Endodermal cell (in vitro differentiated cells): Measurements from ENCODE around the gene MEGF11. TPM values are rescaled to one million over a fixed set of nuclear protein-coding genes. Genes with fewer than 3 reads are reported as not detected.

Experiments used
- DNase-seq: peaks from one replicate; pipeline ENCODE4 v3.0.0-alpha.2; 2017
- H3K27ac ChIP-seq: 2 replicates; pipeline ENCODE4 v1.5.1; 2013; ENCODE audit warnings: mild to moderate bottlenecking, low read depth, low read length, moderate library complexity
- H3K27me3 ChIP-seq: 2 replicates; pipeline ENCODE4 v1.6.1; 2013; ENCODE audit warnings: mild to moderate bottlenecking, low read length, moderate library complexity; ENCODE audit not compliant: insufficient read depth, control insufficient read depth, poor library complexity, severe bottlenecking
- H3K36me3 ChIP-seq: 2 replicates; pipeline ENCODE4 v1.7.0; 2013; ENCODE audit warnings: mild to moderate bottlenecking, low read length, moderate library complexity; ENCODE audit not compliant: control insufficient read depth, insufficient read depth
- H3K4me1 ChIP-seq: one replicate; pipeline ENCODE4 v1.7.0; 2013; ENCODE audit warnings: low read length; ENCODE audit not compliant: control insufficient read depth, insufficient read depth
- H3K4me3 ChIP-seq: 2 replicates; pipeline ENCODE4 v1.5.1; 2013; ENCODE audit warnings: mild to moderate bottlenecking, low read length, moderate library complexity
- H3K9ac ChIP-seq: 2 replicates; pipeline ENCODE4 v1.6.1; 2013; ENCODE audit warnings: mild to moderate bottlenecking, low read length, moderate library complexity; ENCODE audit not compliant: poor library complexity, severe bottlenecking; ENCODE audit errors: extremely low read depth
- H3K9me3 ChIP-seq: 2 replicates; pipeline ENCODE4 v1.6.1; 2013; ENCODE audit warnings: mild to moderate bottlenecking, low read length, moderate library complexity; ENCODE audit not compliant: control insufficient read depth
- H3K27ac Mint-ChIP-seq: 2 replicates; pipeline ENCODE4 v1.8.0; 2020; ENCODE audit warnings: mixed read lengths
- H3K27me3 Mint-ChIP-seq: 2 replicates; pipeline ENCODE4 v1.8.0; 2021; ENCODE audit warnings: mild to moderate bottlenecking, mixed read lengths; ENCODE audit not compliant: insufficient read depth
- H3K36me3 Mint-ChIP-seq: 2 replicates; pipeline ENCODE4 v1.8.0; 2020; ENCODE audit warnings: low read depth, mixed read lengths
- H3K4me1 Mint-ChIP-seq: 2 replicates; pipeline ENCODE4 v1.8.0; 2020; ENCODE audit warnings: mixed read lengths
- H3K4me3 Mint-ChIP-seq: 2 replicates; pipeline ENCODE4 v1.8.0; 2020; ENCODE audit warnings: mild to moderate bottlenecking, moderate library complexity, mixed read lengths
- H3K9me3 Mint-ChIP-seq: 2 replicates; pipeline ENCODE4 v1.8.0; 2020; ENCODE audit warnings: mild to moderate bottlenecking, mixed read lengths
- CTCF ChIP-seq: fragments of 200-600 bp; sonication (generic); conservative IDR thresholded peaks from 2 replicates; pipeline ENCODE4 v1.5.0; 2021; ENCODE audit warnings: antibody characterized with exemption, mild to moderate bottlenecking
- WGBS, 2 experiments: methylation state at CpG; one replicate each; pipeline versions ENCODE4 v1.1.5 to v1.1.7; 2013; ENCODE audit warnings: missing lambda C conversion rate in 2 of 2, mixed read lengths in 1 of 2; ENCODE audit not compliant: insufficient coverage in 1 of 2, insufficient read length in 1 of 2; 5-methylcytosine and 5-hydroxymethylcytosine counted together
- total RNA-seq, 2 donors: library from RNA; stranded (reverse); fragmentation: NEBNext Ultra II Directional in 1 of 2; extraction: Animal tissue kit (Norgen Biotek cat#: 25700) in 1 of 2; gene quantifications; 2 replicates in 1 of 2; 3 replicates in 1 of 2; pipeline ENCODE4 v1.2.1, GENCODE V29; 2021

Gene MEGF11
- total RNA-seq, 2 donors from 2014 or later: 0.73 to 1.2 TPM

GRCh38 chr15:66136948-66137347, 116.6 kb downstream of the MEGF11 start:
- H3K36me3 ChIP-seq: no peaks in the 10 kb centered on the region
- Mint-ChIP-seq H3K27ac (no peak overlapping the region), H3K4me1 (peaks cover 25% of the 10 kb centered on the region), H3K9me3 (no peaks in the 10 kb centered on the region), H3K4me3 (no peak overlapping the region), H3K27me3 (no peaks in the 10 kb centered on the region), H3K36me3 (no peaks in the 10 kb centered on the region)
- no peak overlapping the region for H3K4me3 ChIP-seq
- peaks cover 8% of the 10 kb centered on the region for H3K4me1 ChIP-seq
- WGBS, 2 experiments: 67 to 92% methylated on average over 1 to 2 of the region's 2 CpGs
- H3K27ac ChIP-seq: no peak overlapping the region
- TF ChIP-seq CTCF: no peak
- DNase-seq: no peak
- no peak overlapping the region for H3K9ac ChIP-seq
- H3K27me3 ChIP-seq: no peaks in the 10 kb centered on the region
- H3K9me3 ChIP-seq: no peaks in the 10 kb centered on the region

- Mint-ChIP-seq H3K36me3 (no peaks in the 10 kb centered on the region), H3K4me3 (no peak overlapping the region), H3K4me1 (peaks cover 25% of the 10 kb centered on the region), H3K27me3 (no peaks in the 10 kb centered on the region), H3K27ac (no peak overlapping the region), H3K9me3 (no peaks in the 10 kb centered on the region)
- no peaks in the 10 kb centered on the region for H3K27me3 ChIP-seq
- peaks cover 8% of the 10 kb centered on the region for H3K4me1 ChIP-seq
- H3K9me3 ChIP-seq: no peaks in the 10 kb centered on the region
- DNase-seq: no peak
- H3K27ac ChIP-seq: no peak overlapping the region
- H3K9ac ChIP-seq: no peak overlapping the region
- 100% methylated on average over 1 of the region's 1 CpG; no CpG with 5 or more reads in 1 of the 2 experiments for WGBS, 2 experiments
- no peaks in the 10 kb centered on the region for H3K36me3 ChIP-seq
- no peak for TF ChIP-seq CTCF
- H3K4me3 ChIP-seq: no peak overlapping the region
Observed at GRCh38 chr15:66135664-66136063, 117.9 kb downstream of the MEGF11 start.

- Histone ChIP-seq H3K9ac (no peak overlapping the region), H3K4me3 (no peak overlapping the region), H3K27me3 (no peaks in the 10 kb centered on the region), H3K4me1 (peaks cover 14% of the 10 kb centered on the region), H3K36me3 (no peaks in the 10 kb centered on the region), H3K27ac (no peak overlapping the region), H3K9me3 (no peaks in the 10 kb centered on the region)
- 95% methylated on average over 3 of the region's 3 CpGs; no CpG with 5 or more reads in 1 of the 2 experiments for WGBS, 2 experiments
- Mint-ChIP-seq H3K9me3 (no peaks in the 10 kb centered on the region), H3K27me3 (no peaks in the 10 kb centered on the region), H3K4me3 (no peak overlapping the region), H3K27ac (no peak overlapping the region), H3K36me3 (no peaks in the 10 kb centered on the region), H3K4me1 (peaks cover 37% of the 10 kb centered on the region)
- no peak for DNase-seq
- no peak for TF ChIP-seq CTCF
Observed at GRCh38 chr15:66134284-66134683, 119.3 kb downstream of the MEGF11 start.
